Measurements from ENCODE around the gene ANKRD9.
"Not testable (repeated sequence)": the region's sequence is repeated elsewhere in the genome, so short reads cannot be mapped to it uniquely, and the experiment has no call there.

The ANKRD9 gene

DNA sequence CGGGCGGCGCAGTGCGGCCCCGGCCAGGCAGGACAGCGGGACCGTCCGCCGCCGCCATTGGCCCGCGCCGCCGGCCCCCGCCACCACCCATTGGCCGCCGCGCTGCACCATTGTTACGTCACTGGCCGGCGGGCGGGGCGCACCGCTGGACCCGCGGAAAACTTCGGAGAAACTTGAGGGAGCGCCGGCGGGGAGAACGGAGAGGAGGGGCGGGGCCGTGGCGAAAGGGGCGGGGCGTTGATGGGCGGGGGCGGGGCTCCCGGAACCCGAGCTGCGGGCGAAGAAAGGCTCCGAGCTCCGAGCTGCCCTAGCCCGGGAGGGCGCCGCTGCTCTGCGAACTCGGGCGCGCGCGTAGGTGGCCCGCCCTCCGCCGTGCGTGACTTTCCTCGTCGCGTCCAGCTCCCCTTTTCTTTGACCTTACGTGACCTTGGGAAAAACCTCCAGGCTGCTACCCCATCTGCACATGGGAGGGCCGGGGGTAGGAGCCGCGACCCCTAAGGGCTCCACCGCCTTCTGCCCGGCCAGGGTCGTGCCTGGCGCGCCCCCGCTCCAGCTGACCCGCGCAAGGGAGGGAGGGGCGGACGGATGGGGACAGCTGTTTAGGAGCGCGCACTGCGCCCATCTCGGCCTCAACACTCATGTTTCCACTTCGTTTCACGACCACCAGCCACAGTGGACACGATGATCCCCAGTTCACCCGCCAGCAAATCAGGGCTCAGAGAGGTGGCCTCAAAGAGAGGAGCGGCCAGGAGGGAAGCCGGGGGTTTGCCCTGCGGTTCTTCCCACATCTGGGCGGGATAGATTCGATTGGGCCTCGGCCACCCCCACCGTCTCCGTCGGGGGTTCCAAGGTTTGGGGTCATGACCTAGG lies at the start of gene ANKRD9:
Gene ANKRD9, minus strand, starts transcription at position 31 of the 870 bp plus-strand sequence. CDS start 1,887 bp downstream, outside the sequence.
- DNase-seq (ENCODE audit: low read depth): no peak

DNA sequence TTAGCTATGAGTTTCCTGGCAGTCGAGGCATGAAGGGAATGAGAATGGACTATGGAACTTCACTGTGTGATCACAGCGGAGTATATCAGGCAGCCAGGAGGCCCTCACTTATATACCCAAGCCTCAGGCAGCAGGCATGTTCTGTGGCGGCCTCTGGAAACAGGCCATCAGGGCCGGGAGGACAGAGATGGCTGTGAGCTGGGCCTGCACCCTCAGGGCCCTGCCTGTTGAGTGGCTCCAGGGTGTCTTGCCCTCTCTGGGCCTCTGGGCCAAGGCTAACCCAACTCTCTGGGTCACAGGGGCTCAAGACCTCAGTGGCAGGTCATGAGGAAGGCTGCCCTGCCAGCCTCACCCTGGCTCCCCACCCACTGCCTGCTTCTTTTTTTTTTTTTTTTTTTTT lies 49.0 kb upstream of the ANKRD9 start:
- DNase-seq (ENCODE audit: low read depth): no peak

DNA sequence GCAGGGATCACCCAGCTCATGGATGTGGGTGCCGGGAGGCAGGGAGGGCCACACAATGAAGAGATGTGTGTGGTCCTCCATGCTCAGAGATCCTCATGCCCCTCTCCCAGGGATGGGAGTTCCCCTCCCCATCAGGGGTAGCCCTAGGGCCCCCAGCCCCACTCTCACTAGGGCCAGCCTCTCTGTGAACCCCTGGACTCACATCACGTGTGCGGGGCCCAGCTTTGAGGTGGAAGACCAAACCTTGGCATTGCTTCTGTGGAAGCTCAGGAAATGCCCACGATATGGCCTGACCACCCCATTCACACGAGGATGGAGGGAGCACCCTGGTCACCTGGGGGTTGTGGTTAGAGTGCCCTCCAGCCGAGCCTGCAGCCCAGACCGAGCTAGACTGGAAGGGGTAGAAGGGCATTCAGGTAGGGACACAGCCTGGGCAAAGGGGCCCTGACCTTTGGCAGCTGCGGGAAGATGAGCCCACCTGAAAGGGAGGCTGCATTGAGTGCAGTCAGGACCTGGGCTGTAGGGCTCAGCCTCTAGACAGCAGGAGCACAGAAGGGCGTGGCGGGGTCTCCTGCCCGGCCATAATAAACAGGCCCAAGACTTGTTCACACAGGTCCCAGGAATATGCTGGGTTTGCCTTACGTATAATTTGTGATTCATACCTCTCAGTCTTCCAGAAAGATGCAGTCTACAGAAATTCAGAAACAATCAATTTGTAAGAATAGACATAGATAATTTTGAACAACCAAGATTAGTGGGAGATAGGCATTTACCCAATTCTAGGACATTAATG lies 48.1 kb upstream of the ANKRD9 start:
- no peak for DNase-seq (ENCODE audit: low read depth)

GRCh38 chr14:102556098-102556677 lies 46.6 kb upstream of the ANKRD9 start:
- no peak for DNase-seq (ENCODE audit: low read depth)

GRCh38 chr14:102554821-102555819 lies 45.5 kb upstream of the ANKRD9 start:
- no peak for DNase-seq (ENCODE audit: low read depth)

GRCh38 chr14:102551995-102552705 lies 42.6 kb upstream of the ANKRD9 start:
- DNase-seq (ENCODE audit: low read depth): no peak

DNA sequence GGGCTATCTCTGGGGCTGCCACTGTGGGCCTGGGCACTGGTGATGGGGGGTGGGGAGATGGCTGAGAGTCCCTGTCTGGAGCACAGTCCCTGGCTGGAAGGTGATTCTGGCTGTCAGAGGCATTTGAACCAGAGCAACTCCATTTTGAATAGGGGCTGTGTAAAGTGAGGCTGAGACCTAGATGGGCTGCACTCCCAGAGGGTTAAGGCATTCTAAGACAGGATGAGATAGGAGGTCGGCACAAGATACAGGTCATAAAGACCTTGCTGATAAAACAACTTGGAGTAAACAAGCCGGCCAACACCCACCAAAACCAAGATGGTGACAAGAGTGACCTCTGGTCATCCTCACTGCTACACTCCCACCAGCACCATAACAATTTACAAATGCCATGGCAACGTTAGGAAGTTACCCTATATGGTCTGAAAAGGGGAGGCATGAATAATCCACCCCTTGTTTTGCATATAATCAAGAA lies 41.4 kb upstream of the ANKRD9 start:
- DNase-seq (ENCODE audit: low read depth): not testable (repeated sequence)

- DNase-seq (ENCODE audit: low read depth): no peak
Observed at GRCh38 chr14:102548616-102549240, 39.2 kb upstream of the ANKRD9 start.

GRCh38 chr14:102545461-102546265 lies 36.1 kb upstream of the ANKRD9 start:
- DNase-seq (ENCODE audit: low read depth): no peak

- no peak for DNase-seq (ENCODE audit: low read depth)
Observed at GRCh38 chr14:102544747-102545460, 35.3 kb upstream of the ANKRD9 start.

GRCh38 chr14:102544046-102544746 lies 34.6 kb upstream of the ANKRD9 start:
- DNase-seq (ENCODE audit: low read depth): no peak

- DNase-seq (ENCODE audit: low read depth): no peak
Observed at GRCh38 chr14:102541771-102542170, 32.2 kb upstream of the ANKRD9 start.

- not testable (repeated sequence) for DNase-seq (ENCODE audit: low read depth)
Observed at GRCh38 chr14:102541029-102541491, 31.5 kb upstream of the ANKRD9 start.

DNA sequence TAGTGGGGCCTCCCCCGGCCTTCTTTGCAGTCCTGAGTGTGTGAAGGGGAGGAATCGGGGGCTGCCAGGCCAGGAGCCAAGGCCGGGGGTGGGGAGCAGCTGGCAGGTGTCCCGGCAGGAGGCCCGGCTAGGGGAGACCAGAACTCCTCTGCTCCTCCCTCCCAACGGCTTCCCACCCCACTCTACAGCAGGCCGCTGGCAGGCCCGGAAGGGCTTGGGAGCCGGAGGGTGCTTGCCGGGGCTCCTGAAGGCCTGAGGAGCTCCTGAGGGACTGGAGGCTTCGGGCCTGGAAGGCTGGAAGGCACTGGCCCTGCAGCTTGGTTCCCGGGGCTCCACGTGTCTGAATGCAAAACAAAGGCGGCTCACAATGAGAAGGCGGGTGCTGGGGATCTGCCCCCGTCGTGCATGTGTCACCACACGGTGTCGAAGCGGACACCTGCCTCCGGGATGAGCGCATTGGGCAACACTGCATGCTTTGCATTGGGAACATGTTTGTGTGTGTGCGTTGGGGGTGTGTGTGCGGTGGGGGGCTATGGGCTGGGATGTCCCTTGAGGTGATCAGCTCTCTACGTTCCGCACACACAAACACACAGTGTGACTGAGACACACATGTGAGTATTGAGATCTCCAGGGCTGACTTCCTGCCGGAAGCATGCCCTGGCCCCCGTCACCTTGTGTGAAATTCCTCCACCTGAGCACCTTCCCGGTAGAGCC lies 30.9 kb upstream of the ANKRD9 start:
- no peak for DNase-seq (ENCODE audit: low read depth)

DNA sequence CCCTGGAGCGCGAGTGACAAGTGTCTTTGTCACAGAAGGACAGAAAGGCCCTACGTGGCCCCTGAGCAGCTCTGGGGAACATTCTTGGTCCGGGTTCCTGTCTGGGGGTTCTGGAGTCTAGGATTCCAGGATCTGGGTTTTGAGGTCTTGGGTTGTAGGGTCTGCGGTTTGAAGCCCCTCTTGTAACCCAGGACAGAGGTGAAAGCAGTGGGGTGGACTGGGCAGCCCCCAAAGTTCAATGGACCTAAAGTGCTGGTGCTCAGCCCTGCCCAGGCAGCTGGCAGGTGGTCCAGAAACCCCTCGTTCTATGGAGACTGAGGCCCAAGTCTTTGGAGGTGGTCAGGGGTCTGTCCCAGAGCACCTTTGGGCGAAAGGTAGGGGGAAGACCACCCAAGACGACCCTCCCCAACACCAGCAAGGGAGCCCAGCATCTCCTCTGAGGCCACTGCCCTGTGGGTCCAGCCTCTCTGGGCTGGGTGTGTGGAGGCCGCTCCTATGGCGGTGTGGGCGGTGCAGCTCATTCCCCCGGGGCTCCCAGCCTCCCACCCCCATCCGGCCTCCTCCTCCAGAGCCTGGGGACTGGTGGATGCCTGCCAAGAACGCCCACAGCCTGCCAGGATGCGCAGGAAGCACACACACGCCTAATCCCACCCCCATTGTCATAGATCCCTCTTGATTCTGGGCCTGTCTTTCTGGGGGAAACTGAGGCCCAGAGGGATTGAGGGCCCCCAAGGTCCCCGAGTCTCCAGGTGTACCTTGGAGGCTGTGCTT lies 30.2 kb upstream of the ANKRD9 start:
- DNase-seq (ENCODE audit: low read depth): no peak
